K562 (cell line): ENCODE measurements around the gene CRYBG2. TPM values are rescaled to one million over a fixed set of nuclear protein-coding genes. Genes with fewer than 3 reads are reported as not detected.

Experiments used
- CXXC5 ChIP-seq: fragments of 250-450 bp; sonication (Bioruptor Pico); IDR thresholded peaks from 2 replicates; pipeline ENCODE4 v1.8.0; 2022; ENCODE audit warnings: inconsistent platforms, mild to moderate bottlenecking, moderate library complexity
- GABPA ChIP-seq: fragments of 200-800 bp; sonication (Bioruptor generic); conservative IDR thresholded peaks from 2 replicates; pipeline ENCODE4 v1.6.1; 2016; ENCODE audit warnings: low read depth, missing genetic modification characterization, missing compliant biosample characterization
- HDAC3 ChIP-seq: fragments of 450-650 bp; IDR thresholded peaks from 2 replicates; pipeline ENCODE4 v1.6.1; 2018; ENCODE audit warnings: borderline replicate concordance, mild to moderate bottlenecking, moderate library complexity; ENCODE audit not compliant: partially characterized antibody
- HDGF ChIP-seq: fragments of 450-650 bp; IDR thresholded peaks from 2 replicates; pipeline ENCODE4 v1.6.1; 2016
- KLF13 ChIP-seq: fragments of 450-650 bp; IDR thresholded peaks from 2 replicates; pipeline ENCODE4 v1.6.1; 2016; ENCODE audit warnings: missing genetic modification characterization, low read depth, mild to moderate bottlenecking, missing compliant biosample characterization, moderate library complexity, borderline replicate concordance
- KLF16 ChIP-seq: IDR thresholded peaks from 2 replicates; pipeline ENCODE4 v1.6.1; 2016; ENCODE audit warnings: antibody characterized with exemption
- NR1H2 ChIP-seq: sonication (generic); formaldehyde crosslinking; IDR thresholded peaks from 2 replicates; pipeline ENCODE4 v1.4.0; 2020; ENCODE audit warnings: mild to moderate bottlenecking, missing genetic modification reagents
- THRAP3 ChIP-seq: fragments of 450-650 bp; IDR thresholded peaks from 2 replicates; pipeline ENCODE4 v1.6.1; 2016; ENCODE audit warnings: mild to moderate bottlenecking, inconsistent platforms, borderline replicate concordance
- polyA plus RNA-seq, 8 experiments: library from polyadenylated mRNA; depleted of rRNA in 4 of 8; stranded (reverse) in 5 of 8; unstranded in 3 of 8; fragments of >200 nt; fragmentation: Nextera tagmentation in 2 of 8; fragmentation: Illumina TruSeq in 1 of 8; extraction: Ambion mirVana in 2 of 8; extraction: Trizol in 1 of 8; gene quantifications; 2 replicates each; pipeline versions ENCODE4 v1.2.1 to v1.2.3, GENCODE V29; 2011 to 2014; ENCODE audit warnings: inconsistent platforms in 1 of 8, missing spikeins in 1 of 8
- total RNA-seq, 7 experiments: library from RNA; depleted of rRNA in 6 of 7; stranded (reverse); fragments of >200 nt in 6 of 7; fragmentation: Illumina TruSeq in 2 of 7; extraction: Trizol in 2 of 7; gene quantifications; 2 replicates each; pipeline versions ENCODE4 v1.2.1 to v1.2.3, GENCODE V29; 2011 to 2021; ENCODE audit warnings: low replicate concordance in 1 of 7
- TF ChIP-seq, protein P1 (sequence below), 2 experiments: IDR thresholded peaks in 1 of 2; conservative IDR thresholded peaks in 1 of 2; 2 replicates each; pipeline ENCODE4 v1.6.1; 2016; ENCODE audit warnings: low read depth in 2 of 2, mild to moderate bottlenecking in 1 of 2, missing compliant biosample characterization in 1 of 2, missing genetic modification characterization in 1 of 2, moderate library complexity in 1 of 2
- TF ChIP-seq, protein P2 (sequence below), 3 experiments: IDR thresholded peaks in 2 of 3; conservative IDR thresholded peaks in 1 of 3; 2 replicates each; pipeline ENCODE4 v1.5.1; 2011 to 2012; ENCODE audit warnings: low read length in 3 of 3, mild to moderate bottlenecking in 3 of 3, control low read depth in 2 of 3, improper control_type of control experiment in 1 of 3, inconsistent platforms in 1 of 3, low read depth in 1 of 3, mixed read lengths in 1 of 3, moderate library complexity in 1 of 3; ENCODE audit not compliant: insufficient read depth in 2 of 3
- TF ChIP-seq, protein P3 (sequence below): IDR thresholded peaks from 2 replicates; pipeline ENCODE4 v1.6.1; 2014; ENCODE audit warnings: antibody characterized with exemption
- TF ChIP-seq, protein P4 (sequence below): fragments of 200-400 bp; formaldehyde crosslinking; IDR thresholded peaks from 2 replicates; pipeline ENCODE4 v1.6.1; 2017; ENCODE audit warnings: mild to moderate bottlenecking, low read depth, low read length, moderate library complexity
- TF ChIP-seq, protein P5 (sequence below): fragments of 450-650 bp; IDR thresholded peaks from 2 replicates; pipeline ENCODE4 v1.7.1; 2018; ENCODE audit warnings: mild to moderate bottlenecking, low read depth; ENCODE audit not compliant: partially characterized antibody

The CRYBG2 gene
- total and polyA plus RNA-seq, 9 of the 15 experiments (the other 6 are each of a cell fraction or from before 2014, with no cell fraction given), result 0.39 to 8.5 (median 3.7) TPM

DNA sequence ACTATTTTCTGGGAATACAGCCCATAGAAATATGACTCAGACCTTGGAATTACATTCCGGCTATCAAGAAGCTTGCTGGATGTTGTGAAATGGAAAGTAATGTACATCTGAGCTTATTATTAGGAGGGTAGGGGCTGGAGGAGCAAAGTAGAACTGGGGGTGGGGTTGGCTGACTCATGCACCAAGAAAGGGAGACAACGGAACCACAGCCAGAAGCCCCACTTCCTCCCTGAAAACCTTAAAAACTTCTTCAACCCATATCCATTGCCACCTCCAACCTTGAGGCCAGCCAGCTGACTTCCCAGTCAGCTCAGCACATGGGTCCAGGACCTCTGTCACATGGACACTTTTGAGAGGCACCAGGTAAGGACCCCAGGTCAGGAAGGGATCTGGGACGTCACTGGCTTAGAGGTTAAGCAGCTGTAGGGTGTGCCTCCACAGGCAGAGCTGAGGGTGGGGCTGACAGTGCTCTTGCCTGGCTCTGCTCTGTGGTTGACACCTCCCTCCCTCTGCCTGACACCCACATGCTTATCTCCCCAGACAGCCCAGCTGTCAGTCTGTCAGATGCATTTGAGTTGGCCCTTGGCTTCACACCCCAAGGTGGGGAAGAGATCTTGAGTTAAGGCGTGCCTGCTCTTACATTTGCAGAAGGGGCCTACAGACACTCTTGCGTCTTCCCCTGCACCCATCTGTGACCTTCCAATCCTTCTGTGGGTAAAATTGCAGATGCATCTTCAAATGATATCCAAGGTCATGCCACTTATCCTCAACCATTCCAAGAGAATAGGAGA lies 24.4 kb upstream of the CRYBG2 start (continued):
- TF ChIP-seq, protein P1, sequence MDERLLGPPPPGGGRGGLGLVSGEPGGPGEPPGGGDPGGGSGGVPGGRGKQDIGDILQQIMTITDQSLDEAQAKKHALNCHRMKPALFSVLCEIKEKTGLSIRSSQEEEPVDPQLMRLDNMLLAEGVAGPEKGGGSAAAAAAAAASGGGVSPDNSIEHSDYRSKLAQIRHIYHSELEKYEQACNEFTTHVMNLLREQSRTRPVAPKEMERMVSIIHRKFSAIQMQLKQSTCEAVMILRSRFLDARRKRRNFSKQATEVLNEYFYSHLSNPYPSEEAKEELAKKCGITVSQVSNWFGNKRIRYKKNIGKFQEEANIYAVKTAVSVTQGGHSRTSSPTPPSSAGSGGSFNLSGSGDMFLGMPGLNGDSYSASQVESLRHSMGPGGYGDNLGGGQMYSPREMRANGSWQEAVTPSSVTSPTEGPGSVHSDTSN (CRISPR knock-in tag; IDR thresholded peaks at IDR 0.05; ENCODE audit: low read depth), result peak; percentile 97
- TF ChIP-seq, protein P1 (tag; conservative IDR thresholded peaks at IDR 0.05; ENCODE audit: low read depth), result peak; percentile 98
- TF ChIP-seq HDGF, result peak; percentile 53; the same call in 1 of the 2 replicates
- TF ChIP-seq, protein P2, sequence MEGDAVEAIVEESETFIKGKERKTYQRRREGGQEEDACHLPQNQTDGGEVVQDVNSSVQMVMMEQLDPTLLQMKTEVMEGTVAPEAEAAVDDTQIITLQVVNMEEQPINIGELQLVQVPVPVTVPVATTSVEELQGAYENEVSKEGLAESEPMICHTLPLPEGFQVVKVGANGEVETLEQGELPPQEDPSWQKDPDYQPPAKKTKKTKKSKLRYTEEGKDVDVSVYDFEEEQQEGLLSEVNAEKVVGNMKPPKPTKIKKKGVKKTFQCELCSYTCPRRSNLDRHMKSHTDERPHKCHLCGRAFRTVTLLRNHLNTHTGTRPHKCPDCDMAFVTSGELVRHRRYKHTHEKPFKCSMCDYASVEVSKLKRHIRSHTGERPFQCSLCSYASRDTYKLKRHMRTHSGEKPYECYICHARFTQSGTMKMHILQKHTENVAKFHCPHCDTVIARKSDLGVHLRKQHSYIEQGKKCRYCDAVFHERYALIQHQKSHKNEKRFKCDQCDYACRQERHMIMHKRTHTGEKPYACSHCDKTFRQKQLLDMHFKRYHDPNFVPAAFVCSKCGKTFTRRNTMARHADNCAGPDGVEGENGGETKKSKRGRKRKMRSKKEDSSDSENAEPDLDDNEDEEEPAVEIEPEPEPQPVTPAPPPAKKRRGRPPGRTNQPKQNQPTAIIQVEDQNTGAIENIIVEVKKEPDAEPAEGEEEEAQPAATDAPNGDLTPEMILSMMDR (IDR thresholded peaks at IDR 0.05 in 2 of 3, conservative IDR thresholded peaks at IDR 0.05 in 1 of 3; ENCODE audit: insufficient read depth in 2 of 3, low read depth in 1 of 3, low read length in 3 of 3), result 0 out of 6 replicates have a peak, but pooled peaks of 1 of the 3 experiments have one; percentile 4
- TF ChIP-seq NR1H2 (CRISPR knock-in tag), result no peak
- TF ChIP-seq KLF13 (tag), result peak; percentile 77
- TF ChIP-seq GABPA (tag), result peak; percentile 62; the same call in 1 of the 2 replicates
- TF ChIP-seq KLF16, result peak; percentile 94
- TF ChIP-seq THRAP3, result no peak
- TF ChIP-seq, protein P3, sequence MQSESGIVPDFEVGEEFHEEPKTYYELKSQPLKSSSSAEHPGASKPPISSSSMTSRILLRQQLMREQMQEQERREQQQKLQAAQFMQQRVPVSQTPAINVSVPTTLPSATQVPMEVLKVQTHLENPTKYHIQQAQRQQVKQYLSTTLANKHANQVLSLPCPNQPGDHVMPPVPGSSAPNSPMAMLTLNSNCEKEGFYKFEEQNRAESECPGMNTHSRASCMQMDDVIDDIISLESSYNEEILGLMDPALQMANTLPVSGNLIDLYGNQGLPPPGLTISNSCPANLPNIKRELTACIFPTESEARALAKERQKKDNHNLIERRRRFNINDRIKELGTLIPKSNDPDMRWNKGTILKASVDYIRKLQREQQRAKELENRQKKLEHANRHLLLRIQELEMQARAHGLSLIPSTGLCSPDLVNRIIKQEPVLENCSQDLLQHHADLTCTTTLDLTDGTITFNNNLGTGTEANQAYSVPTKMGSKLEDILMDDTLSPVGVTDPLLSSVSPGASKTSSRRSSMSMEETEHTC, result peak; percentile 77; the same call in 1 of the 2 replicates
- TF ChIP-seq, protein P4, sequence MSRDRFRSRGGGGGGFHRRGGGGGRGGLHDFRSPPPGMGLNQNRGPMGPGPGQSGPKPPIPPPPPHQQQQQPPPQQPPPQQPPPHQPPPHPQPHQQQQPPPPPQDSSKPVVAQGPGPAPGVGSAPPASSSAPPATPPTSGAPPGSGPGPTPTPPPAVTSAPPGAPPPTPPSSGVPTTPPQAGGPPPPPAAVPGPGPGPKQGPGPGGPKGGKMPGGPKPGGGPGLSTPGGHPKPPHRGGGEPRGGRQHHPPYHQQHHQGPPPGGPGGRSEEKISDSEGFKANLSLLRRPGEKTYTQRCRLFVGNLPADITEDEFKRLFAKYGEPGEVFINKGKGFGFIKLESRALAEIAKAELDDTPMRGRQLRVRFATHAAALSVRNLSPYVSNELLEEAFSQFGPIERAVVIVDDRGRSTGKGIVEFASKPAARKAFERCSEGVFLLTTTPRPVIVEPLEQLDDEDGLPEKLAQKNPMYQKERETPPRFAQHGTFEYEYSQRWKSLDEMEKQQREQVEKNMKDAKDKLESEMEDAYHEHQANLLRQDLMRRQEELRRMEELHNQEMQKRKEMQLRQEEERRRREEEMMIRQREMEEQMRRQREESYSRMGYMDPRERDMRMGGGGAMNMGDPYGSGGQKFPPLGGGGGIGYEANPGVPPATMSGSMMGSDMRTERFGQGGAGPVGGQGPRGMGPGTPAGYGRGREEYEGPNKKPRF, result no peak
- peak; percentile 79 for TF ChIP-seq HDAC3
- TF ChIP-seq, protein P5, sequence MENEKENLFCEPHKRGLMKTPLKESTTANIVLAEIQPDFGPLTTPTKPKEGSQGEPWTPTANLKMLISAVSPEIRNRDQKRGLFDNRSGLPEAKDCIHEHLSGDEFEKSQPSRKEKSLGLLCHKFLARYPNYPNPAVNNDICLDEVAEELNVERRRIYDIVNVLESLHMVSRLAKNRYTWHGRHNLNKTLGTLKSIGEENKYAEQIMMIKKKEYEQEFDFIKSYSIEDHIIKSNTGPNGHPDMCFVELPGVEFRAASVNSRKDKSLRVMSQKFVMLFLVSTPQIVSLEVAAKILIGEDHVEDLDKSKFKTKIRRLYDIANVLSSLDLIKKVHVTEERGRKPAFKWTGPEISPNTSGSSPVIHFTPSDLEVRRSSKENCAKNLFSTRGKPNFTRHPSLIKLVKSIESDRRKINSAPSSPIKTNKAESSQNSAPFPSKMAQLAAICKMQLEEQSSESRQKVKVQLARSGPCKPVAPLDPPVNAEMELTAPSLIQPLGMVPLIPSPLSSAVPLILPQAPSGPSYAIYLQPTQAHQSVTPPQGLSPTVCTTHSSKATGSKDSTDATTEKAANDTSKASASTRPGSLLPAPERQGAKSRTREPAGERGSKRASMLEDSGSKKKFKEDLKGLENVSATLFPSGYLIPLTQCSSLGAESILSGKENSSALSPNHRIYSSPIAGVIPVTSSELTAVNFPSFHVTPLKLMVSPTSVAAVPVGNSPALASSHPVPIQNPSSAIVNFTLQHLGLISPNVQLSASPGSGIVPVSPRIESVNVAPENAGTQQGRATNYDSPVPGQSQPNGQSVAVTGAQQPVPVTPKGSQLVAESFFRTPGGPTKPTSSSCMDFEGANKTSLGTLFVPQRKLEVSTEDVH, result peak; percentile 32
- TF ChIP-seq CXXC5 (CRISPR knock-in tag), result peak; percentile 82
